H1 (cell line): ENCODE data around the gene SNAPC2. TPM values are rescaled to one million over a fixed set of nuclear protein-coding genes. Genes with fewer than 3 reads are reported as not detected.

Experiments used
- BCL11A ChIP-seq, 2 experiments: IDR thresholded peaks; one replicate each; pipeline ENCODE4 v1.6.1; 2011; ENCODE audit warnings: low read depth in 2 of 2, low read length in 2 of 2, mild to moderate bottlenecking in 2 of 2
- EP300 ChIP-seq, 2 experiments: IDR thresholded peaks; 1 replicate in 1 of 2; 2 replicates in 1 of 2; pipeline ENCODE4 v1.6.1; 2011 to 2012; ENCODE audit warnings: low read depth in 2 of 2, low read length in 2 of 2, mild to moderate bottlenecking in 2 of 2, borderline replicate concordance in 1 of 2, inconsistent platforms in 1 of 2, moderate library complexity in 1 of 2
- JUN ChIP-seq: IDR thresholded peaks from 2 replicates; pipeline ENCODE4 v1.6.1; 2011; ENCODE audit warnings: low read depth, mild to moderate bottlenecking, improper control_type of control experiment, low read length
- RFX5 ChIP-seq: IDR thresholded peaks from 2 replicates; pipeline ENCODE4 v1.6.1; 2011; ENCODE audit warnings: low read depth, low read length, improper control_type of control experiment, borderline replicate concordance
- polyA plus RNA-seq, 7 experiments: library from polyadenylated mRNA; depleted of rRNA in 3 of 7; stranded (reverse) in 5 of 7; unstranded in 2 of 7; fragments of >200 nt in 5 of 7; fragments of 200-250 nt in 2 of 7; gene quantifications; 1 replicate in 5 of 7; 2 replicates in 1 of 7; 4 replicates in 1 of 7; pipeline versions ENCODE4 v1.2.1 to v1.2.3, GENCODE V29; 2011 to 2013; ENCODE audit warnings: missing spikeins in 2 of 7, mixed read lengths in 2 of 7
- total RNA-seq: library from RNA; stranded (reverse); fragmentation: NEBNext Ultra II Directional; extraction: Animal tissue kit (Norgen Biotek cat#: 25700); gene quantifications from 2 replicates; pipeline ENCODE4 v1.2.1, GENCODE V29; 2021
- TF ChIP-seq, protein P1 (sequence below): fragments of 300-600 bp; sonication (generic); IDR thresholded peaks from 2 replicates; pipeline ENCODE4 v1.7.1; 2012; ENCODE audit warnings: low read length, moderate library complexity, mild to moderate bottlenecking, inconsistent platforms; ENCODE audit not compliant: insufficient replicate concordance
- TF ChIP-seq, protein P2 (sequence below), 3 experiments: IDR thresholded peaks; 1 replicate in 2 of 3; 2 replicates in 1 of 3; pipeline versions ENCODE4 v1.5.1 to v1.6.1; 2011; ENCODE audit warnings: low read length in 3 of 3, mild to moderate bottlenecking in 3 of 3, inconsistent platforms in 2 of 3, low read depth in 1 of 3, moderate library complexity in 1 of 3; ENCODE audit not compliant: insufficient read depth in 1 of 3; ENCODE audit errors: control extremely low read depth in 1 of 3

The SNAPC2 gene
- total and polyA plus RNA-seq, 2 of the 8 experiments (the other 6 are each of a cell fraction or from before 2014, with no cell fraction given): 18.2 to 20.3 TPM

- TF ChIP-seq, protein P1, sequence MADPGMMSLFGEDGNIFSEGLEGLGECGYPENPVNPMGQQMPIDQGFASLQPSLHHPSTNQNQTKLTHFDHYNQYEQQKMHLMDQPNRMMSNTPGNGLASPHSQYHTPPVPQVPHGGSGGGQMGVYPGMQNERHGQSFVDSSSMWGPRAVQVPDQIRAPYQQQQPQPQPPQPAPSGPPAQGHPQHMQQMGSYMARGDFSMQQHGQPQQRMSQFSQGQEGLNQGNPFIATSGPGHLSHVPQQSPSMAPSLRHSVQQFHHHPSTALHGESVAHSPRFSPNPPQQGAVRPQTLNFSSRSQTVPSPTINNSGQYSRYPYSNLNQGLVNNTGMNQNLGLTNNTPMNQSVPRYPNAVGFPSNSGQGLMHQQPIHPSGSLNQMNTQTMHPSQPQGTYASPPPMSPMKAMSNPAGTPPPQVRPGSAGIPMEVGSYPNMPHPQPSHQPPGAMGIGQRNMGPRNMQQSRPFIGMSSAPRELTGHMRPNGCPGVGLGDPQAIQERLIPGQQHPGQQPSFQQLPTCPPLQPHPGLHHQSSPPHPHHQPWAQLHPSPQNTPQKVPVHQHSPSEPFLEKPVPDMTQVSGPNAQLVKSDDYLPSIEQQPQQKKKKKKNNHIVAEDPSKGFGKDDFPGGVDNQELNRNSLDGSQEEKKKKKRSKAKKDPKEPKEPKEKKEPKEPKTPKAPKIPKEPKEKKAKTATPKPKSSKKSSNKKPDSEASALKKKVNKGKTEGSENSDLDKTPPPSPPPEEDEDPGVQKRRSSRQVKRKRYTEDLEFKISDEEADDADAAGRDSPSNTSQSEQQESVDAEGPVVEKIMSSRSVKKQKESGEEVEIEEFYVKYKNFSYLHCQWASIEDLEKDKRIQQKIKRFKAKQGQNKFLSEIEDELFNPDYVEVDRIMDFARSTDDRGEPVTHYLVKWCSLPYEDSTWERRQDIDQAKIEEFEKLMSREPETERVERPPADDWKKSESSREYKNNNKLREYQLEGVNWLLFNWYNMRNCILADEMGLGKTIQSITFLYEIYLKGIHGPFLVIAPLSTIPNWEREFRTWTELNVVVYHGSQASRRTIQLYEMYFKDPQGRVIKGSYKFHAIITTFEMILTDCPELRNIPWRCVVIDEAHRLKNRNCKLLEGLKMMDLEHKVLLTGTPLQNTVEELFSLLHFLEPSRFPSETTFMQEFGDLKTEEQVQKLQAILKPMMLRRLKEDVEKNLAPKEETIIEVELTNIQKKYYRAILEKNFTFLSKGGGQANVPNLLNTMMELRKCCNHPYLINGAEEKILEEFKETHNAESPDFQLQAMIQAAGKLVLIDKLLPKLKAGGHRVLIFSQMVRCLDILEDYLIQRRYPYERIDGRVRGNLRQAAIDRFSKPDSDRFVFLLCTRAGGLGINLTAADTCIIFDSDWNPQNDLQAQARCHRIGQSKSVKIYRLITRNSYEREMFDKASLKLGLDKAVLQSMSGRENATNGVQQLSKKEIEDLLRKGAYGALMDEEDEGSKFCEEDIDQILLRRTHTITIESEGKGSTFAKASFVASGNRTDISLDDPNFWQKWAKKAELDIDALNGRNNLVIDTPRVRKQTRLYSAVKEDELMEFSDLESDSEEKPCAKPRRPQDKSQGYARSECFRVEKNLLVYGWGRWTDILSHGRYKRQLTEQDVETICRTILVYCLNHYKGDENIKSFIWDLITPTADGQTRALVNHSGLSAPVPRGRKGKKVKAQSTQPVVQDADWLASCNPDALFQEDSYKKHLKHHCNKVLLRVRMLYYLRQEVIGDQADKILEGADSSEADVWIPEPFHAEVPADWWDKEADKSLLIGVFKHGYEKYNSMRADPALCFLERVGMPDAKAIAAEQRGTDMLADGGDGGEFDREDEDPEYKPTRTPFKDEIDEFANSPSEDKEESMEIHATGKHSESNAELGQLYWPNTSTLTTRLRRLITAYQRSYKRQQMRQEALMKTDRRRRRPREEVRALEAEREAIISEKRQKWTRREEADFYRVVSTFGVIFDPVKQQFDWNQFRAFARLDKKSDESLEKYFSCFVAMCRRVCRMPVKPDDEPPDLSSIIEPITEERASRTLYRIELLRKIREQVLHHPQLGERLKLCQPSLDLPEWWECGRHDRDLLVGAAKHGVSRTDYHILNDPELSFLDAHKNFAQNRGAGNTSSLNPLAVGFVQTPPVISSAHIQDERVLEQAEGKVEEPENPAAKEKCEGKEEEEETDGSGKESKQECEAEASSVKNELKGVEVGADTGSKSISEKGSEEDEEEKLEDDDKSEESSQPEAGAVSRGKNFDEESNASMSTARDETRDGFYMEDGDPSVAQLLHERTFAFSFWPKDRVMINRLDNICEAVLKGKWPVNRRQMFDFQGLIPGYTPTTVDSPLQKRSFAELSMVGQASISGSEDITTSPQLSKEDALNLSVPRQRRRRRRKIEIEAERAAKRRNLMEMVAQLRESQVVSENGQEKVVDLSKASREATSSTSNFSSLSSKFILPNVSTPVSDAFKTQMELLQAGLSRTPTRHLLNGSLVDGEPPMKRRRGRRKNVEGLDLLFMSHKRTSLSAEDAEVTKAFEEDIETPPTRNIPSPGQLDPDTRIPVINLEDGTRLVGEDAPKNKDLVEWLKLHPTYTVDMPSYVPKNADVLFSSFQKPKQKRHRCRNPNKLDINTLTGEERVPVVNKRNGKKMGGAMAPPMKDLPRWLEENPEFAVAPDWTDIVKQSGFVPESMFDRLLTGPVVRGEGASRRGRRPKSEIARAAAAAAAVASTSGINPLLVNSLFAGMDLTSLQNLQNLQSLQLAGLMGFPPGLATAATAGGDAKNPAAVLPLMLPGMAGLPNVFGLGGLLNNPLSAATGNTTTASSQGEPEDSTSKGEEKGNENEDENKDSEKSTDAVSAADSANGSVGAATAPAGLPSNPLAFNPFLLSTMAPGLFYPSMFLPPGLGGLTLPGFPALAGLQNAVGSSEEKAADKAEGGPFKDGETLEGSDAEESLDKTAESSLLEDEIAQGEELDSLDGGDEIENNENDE: no peak
- TF ChIP-seq, protein P2, sequence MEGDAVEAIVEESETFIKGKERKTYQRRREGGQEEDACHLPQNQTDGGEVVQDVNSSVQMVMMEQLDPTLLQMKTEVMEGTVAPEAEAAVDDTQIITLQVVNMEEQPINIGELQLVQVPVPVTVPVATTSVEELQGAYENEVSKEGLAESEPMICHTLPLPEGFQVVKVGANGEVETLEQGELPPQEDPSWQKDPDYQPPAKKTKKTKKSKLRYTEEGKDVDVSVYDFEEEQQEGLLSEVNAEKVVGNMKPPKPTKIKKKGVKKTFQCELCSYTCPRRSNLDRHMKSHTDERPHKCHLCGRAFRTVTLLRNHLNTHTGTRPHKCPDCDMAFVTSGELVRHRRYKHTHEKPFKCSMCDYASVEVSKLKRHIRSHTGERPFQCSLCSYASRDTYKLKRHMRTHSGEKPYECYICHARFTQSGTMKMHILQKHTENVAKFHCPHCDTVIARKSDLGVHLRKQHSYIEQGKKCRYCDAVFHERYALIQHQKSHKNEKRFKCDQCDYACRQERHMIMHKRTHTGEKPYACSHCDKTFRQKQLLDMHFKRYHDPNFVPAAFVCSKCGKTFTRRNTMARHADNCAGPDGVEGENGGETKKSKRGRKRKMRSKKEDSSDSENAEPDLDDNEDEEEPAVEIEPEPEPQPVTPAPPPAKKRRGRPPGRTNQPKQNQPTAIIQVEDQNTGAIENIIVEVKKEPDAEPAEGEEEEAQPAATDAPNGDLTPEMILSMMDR (IDR thresholded peaks at IDR 0.05; ENCODE audit: control extremely low read depth in 1 of 3, insufficient read depth in 1 of 3, low read depth in 1 of 3, low read length in 3 of 3): no peak
- TF ChIP-seq RFX5: no peak
- TF ChIP-seq JUN: no peak
- no peak for TF ChIP-seq BCL11A (IDR thresholded peaks at IDR 0.05; ENCODE audit: low read depth in 2 of 2, low read length in 2 of 2)
- TF ChIP-seq EP300 (IDR thresholded peaks at IDR 0.05; ENCODE audit: borderline replicate concordance in 1 of 2, low read depth in 2 of 2, low read length in 2 of 2): no peak
These were observed 23.5 kb downstream of the SNAPC2 start, which contains the start of gene TIMM44 (continued) for GRCh38 chr19:7943444-7944176.
